HCT116 (cell line): ENCODE data around the gene METTL17. TPM values are rescaled to one million over a fixed set of nuclear protein-coding genes. Genes with fewer than 3 reads are reported as not detected.

Experiments
- ATAC-seq: fragments of 200-7000 bp; cut with Tn5 transposase; 2 replicates; pipeline ENCODE4 v1.9.1; 2020; ENCODE audit warnings: mild to moderate bottlenecking, moderate library complexity
- Bru-seq: library from RNA; stranded (reverse); fragments of 400-500 nt; gene quantifications from one replicate; lab custom pipeline; 2021; lab: Mats Ljungman, UMichigan
- BruChase-seq, 2 experiments: library from RNA; stranded (reverse); fragments of 400-500 nt; gene quantifications; one replicate each; lab custom pipeline; 2021; lab: Mats Ljungman, UMichigan
- BruUV-seq: library from RNA; stranded (reverse); fragments of 400-500 nt; replicated peaks from 2 replicates; lab custom pipeline; 2021; lab: Mats Ljungman, UMichigan
- CTCF ChIA-PET: fragments of 300-600 bp; sonication (Branson Sonifier 250); formaldehyde crosslinking; loops from one replicate; lab custom pipeline; 2021; ENCODE audit warnings: antibody characterized with exemption; lab: Charles Lee
- POLR2A ChIA-PET: fragments of 300-600, 350-600 bp; sonication (Branson Sonifier 250); formaldehyde crosslinking; loops from one replicate; lab custom pipeline; 2021; ENCODE audit warnings: antibody characterized with exemption; lab: Charles Lee
- RAD21 ChIA-PET, 2 experiments: fragments of 300-600 bp; sonication (Branson Sonifier 250); formaldehyde crosslinking; loops; one replicate each; lab custom pipeline; 2023; ENCODE audit warnings: low total read pairs in 2 of 2; ENCODE audit not compliant: uncharacterized antibody in 2 of 2, unreplicated experiment in 2 of 2, low non-redundant PET in 1 of 2; lab: Charles Lee
- DNase-seq: peaks from one replicate; pipeline ENCODE4 v3.0.0-alpha.2; 2010; ENCODE audit warnings: low read depth, low spot score
- H2AFZ ChIP-seq: fragments of 200-600 bp; shearing (Covaris generic), sonication (generic); 2 replicates; pipeline ENCODE4 v1.6.1; 2017; ENCODE audit warnings: low read depth, mixed run types, mixed read lengths, antibody characterized with exemption, low read length; ENCODE audit not compliant: poor library complexity, severe bottlenecking
- H3K27ac ChIP-seq: 2 replicates; pipeline ENCODE4 v1.5.1; 2012; ENCODE audit warnings: low read depth, low read length
- H3K27me3 ChIP-seq: fragments of 200-600 bp; sonication (generic); 2 replicates; pipeline ENCODE4 v1.6.1; 2016; ENCODE audit warnings: mixed run types, low read length, mixed read lengths; ENCODE audit not compliant: insufficient read depth
- H3K36me3 ChIP-seq, 2 experiments: fragments of 200-500 bp in 1 of 2; fragments of 200-600 bp in 1 of 2; sonication (Bioruptor generic) in 1 of 2; sonication (generic) in 1 of 2; 2 replicates each; pipeline versions ENCODE4 v1.5.1 to v1.6.1; 2014 to 2016; ENCODE audit warnings: low read length in 2 of 2, inconsistent platforms in 1 of 2, mixed read lengths in 1 of 2, mixed run types in 1 of 2; ENCODE audit not compliant: insufficient read depth in 2 of 2, control insufficient read depth in 1 of 2
- H3K4me1 ChIP-seq, 2 experiments: fragments of 200-600 bp in 1 of 2; sonication (generic) in 1 of 2; 2 replicates each; pipeline versions ENCODE4 v1.5.1 to v1.6.1; 2012 to 2017; ENCODE audit warnings: low read length in 2 of 2, inconsistent platforms in 1 of 2, mild to moderate bottlenecking in 1 of 2, mixed read lengths in 1 of 2, mixed run types in 1 of 2, moderate library complexity in 1 of 2; ENCODE audit not compliant: insufficient read depth in 2 of 2, control insufficient read depth in 1 of 2
- H3K4me2 ChIP-seq: fragments of 200-600 bp; sonication (generic); 2 replicates; pipeline ENCODE4 v1.6.1; 2017; ENCODE audit warnings: mixed run types, low read length, mixed read lengths
- H3K4me3 ChIP-seq, 2 experiments: fragments of 200-600 bp in 1 of 2; sonication (generic) in 1 of 2; replicated peaks in 1 of 2; 2 replicates each; pipeline ENCODE4 v1.5.1; 2011 to 2016; ENCODE audit warnings: low read length in 2 of 2, control low read depth in 1 of 2, low read depth in 1 of 2, mild to moderate bottlenecking in 1 of 2, mixed read lengths in 1 of 2, mixed run types in 1 of 2
- H3K79me2 ChIP-seq: fragments of 200-600 bp; sonication (generic); 2 replicates; pipeline ENCODE4 v1.6.1; 2017; ENCODE audit warnings: mild to moderate bottlenecking, mixed run types, low read length, moderate library complexity, mixed read lengths; ENCODE audit not compliant: insufficient read depth
- H3K9ac ChIP-seq: fragments of 200-600 bp; sonication (generic); 2 replicates; pipeline ENCODE4 v1.6.1; 2016; ENCODE audit warnings: low read length, mixed read lengths
- H3K9me2 ChIP-seq: fragments of 200-600 bp; sonication (generic), shearing (Covaris generic); 2 replicates; pipeline ENCODE4 v1.6.1; 2017; ENCODE audit warnings: mixed run types, mild to moderate bottlenecking, moderate library complexity; ENCODE audit not compliant: insufficient read depth
- H3K9me3 ChIP-seq, 2 experiments: fragments of 200-500 bp in 1 of 2; fragments of 200-600 bp in 1 of 2; sonication (Bioruptor generic) in 1 of 2; sonication (generic) in 1 of 2; 2 replicates each; pipeline ENCODE4 v1.6.1; 2014 to 2017; ENCODE audit warnings: low read length in 2 of 2, mixed read lengths in 2 of 2, inconsistent platforms in 1 of 2, low read depth in 1 of 2, mild to moderate bottlenecking in 1 of 2, mixed run types in 1 of 2, moderate library complexity in 1 of 2; ENCODE audit not compliant: control insufficient read depth in 1 of 2, insufficient read depth in 1 of 2
- H4K20me1 ChIP-seq: fragments of 200-600 bp; sonication (generic), shearing (Covaris generic); 2 replicates; pipeline ENCODE4 v1.6.1; 2017; ENCODE audit warnings: mixed run types, mild to moderate bottlenecking, moderate library complexity; ENCODE audit not compliant: insufficient read depth
- ATF3 ChIP-seq: IDR thresholded peaks from 2 replicates; pipeline ENCODE4 v1.6.1; 2012
- CBX3 ChIP-seq: IDR thresholded peaks from 2 replicates; pipeline ENCODE4 v1.6.1; 2012; ENCODE audit warnings: low read depth
- EGR1 ChIP-seq: IDR thresholded peaks from 2 replicates; pipeline ENCODE4 v1.6.1; 2012; ENCODE audit warnings: low read depth
- EZH2 ChIP-seq: fragments of 200-600 bp; sonication (generic); IDR thresholded peaks from 2 replicates; pipeline ENCODE4 v1.6.1; 2017; ENCODE audit warnings: antibody characterized with exemption, mixed run types
- FOSL1 ChIP-seq: IDR thresholded peaks from 2 replicates; pipeline ENCODE4 v1.6.1; 2012; ENCODE audit warnings: low read depth
- JUND ChIP-seq: IDR thresholded peaks from 2 replicates; pipeline ENCODE4 v1.6.1; 2012
- RAD21 ChIP-seq: IDR thresholded peaks from 2 replicates; pipeline ENCODE4 v1.6.1; 2012; ENCODE audit warnings: low read depth, mild to moderate bottlenecking
- REST ChIP-seq: IDR thresholded peaks from 2 replicates; pipeline ENCODE4 v1.6.1; 2012; ENCODE audit warnings: low read depth
- SIN3A ChIP-seq: IDR thresholded peaks from 2 replicates; pipeline ENCODE4 v1.6.1; 2012; ENCODE audit warnings: low read depth
- SP1 ChIP-seq: IDR thresholded peaks from 2 replicates; pipeline ENCODE4 v1.6.1; 2012; ENCODE audit warnings: low read depth
- SRF ChIP-seq: IDR thresholded peaks from 2 replicates; pipeline ENCODE4 v1.6.1; 2012; ENCODE audit warnings: low read depth
- TCF7L2 ChIP-seq: IDR thresholded peaks from 2 replicates; pipeline ENCODE4 v1.7.0; 2011; ENCODE audit warnings: borderline replicate concordance, inconsistent platforms; ENCODE audit not compliant: insufficient read depth, insufficient read length; ENCODE audit errors: extremely low read depth
- YY1 ChIP-seq: IDR thresholded peaks from 2 replicates; pipeline ENCODE4 v1.6.1; 2011; ENCODE audit warnings: low read length, low read depth, moderate library complexity, mild to moderate bottlenecking; ENCODE audit not compliant: insufficient replicate concordance; ENCODE audit errors: extremely low read depth
- ZFX ChIP-seq: fragments of 450-650 bp; IDR thresholded peaks from 2 replicates; pipeline ENCODE4 v1.6.1; 2017
- ZNF274 ChIP-seq: fragments of 200-500 bp; sonication (Bioruptor generic); IDR thresholded peaks from 2 replicates; pipeline ENCODE4 v1.6.1; 2014; ENCODE audit warnings: mild to moderate bottlenecking, low read depth, low read length, inconsistent platforms
- intact Hi-C: fragments of 100-400 bp; cut with micrococcal nuclease; formaldehyde crosslinking; loops from 2 replicates; pipeline ENCODE4 v1.10.0; 2022
- long read RNA-seq: library from polyadenylated mRNA; unstranded; transcript quantifications from one replicate; pipeline ENCODE4 v2.0.0, GENCODE V29; 2021; ENCODE audit not compliant: unreplicated experiment
- polyA plus RNA-seq: library from polyadenylated mRNA; unstranded; fragments of >200 nt; gene quantifications from 2 replicates; pipeline ENCODE4 v1.2.1, GENCODE V29; 2012; ENCODE audit warnings: missing spikeins
- total RNA-seq: library from RNA; stranded (reverse); gene quantifications from one replicate; pipeline ENCODE4 v1.2.1, GENCODE V29; 2021; ENCODE audit not compliant: unreplicated experiment
- TF ChIP-seq, protein P1 (sequence below), 3 experiments: fragments of 200-600 bp in 1 of 3; sonication (generic) in 1 of 3; IDR thresholded peaks in 2 of 3; conservative IDR thresholded peaks in 1 of 3; 2 replicates each; pipeline ENCODE4 v1.5.1; 2012 to 2017; ENCODE audit warnings: low read depth in 2 of 3, low read length in 2 of 3, antibody characterized with exemption in 1 of 3, borderline replicate concordance in 1 of 3, control low read depth in 1 of 3, mild to moderate bottlenecking in 1 of 3, mixed read lengths in 1 of 3, mixed run types in 1 of 3, moderate library complexity in 1 of 3; ENCODE audit not compliant: insufficient read depth in 1 of 3
- TF ChIP-seq, protein P2 (sequence below): IDR thresholded peaks from 2 replicates; pipeline ENCODE4 v1.6.1; 2012

The METTL17 gene, protein sequence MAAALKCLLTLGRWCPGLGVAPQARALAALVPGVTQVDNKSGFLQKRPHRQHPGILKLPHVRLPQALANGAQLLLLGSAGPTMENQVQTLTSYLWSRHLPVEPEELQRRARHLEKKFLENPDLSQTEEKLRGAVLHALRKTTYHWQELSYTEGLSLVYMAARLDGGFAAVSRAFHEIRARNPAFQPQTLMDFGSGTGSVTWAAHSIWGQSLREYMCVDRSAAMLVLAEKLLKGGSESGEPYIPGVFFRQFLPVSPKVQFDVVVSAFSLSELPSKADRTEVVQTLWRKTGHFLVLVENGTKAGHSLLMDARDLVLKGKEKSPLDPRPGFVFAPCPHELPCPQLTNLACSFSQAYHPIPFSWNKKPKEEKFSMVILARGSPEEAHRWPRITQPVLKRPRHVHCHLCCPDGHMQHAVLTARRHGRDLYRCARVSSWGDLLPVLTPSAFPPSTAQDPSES
- total RNA-seq (93.5 TPM), Bru-seq, nascent RNA (percentile 85 among the genes with signal in this experiment), BruChase-seq, experiment 1, labeled RNA remaining after a 6-hour chase (percentile 93 among the genes with signal in this experiment), BruChase-seq, experiment 2, labeled RNA remaining after a 2-hour chase (percentile 93 among the genes with signal in this experiment)
- 51.6 and 61.8 TPM in 2 replicates for polyA plus RNA-seq
- long read RNA-seq, transcript METTL17-201 (14 exons, 1,749 nt), result major isoform, 22 of 62 reads
- long read RNA-seq, transcript METTL17-202 (13 exons, 1,586 nt), result minor isoform, 5 of 62 reads
- long read RNA-seq, partial matches to known transcripts, result 2 of 62 reads
- long read RNA-seq, other reads (novel, unspliced or antisense), result 26 of 62 reads

- Histone ChIP-seq H3K36me3 (peaks cover 27 to 28% of the 10 kb centered on the region in 2 experiments; a peak in 3 of 4 replicates), H3K27ac (peak within 1 kb of the TSS; percentile 85), H3K4me1 (peaks cover 15 to 32% of the 10 kb centered on the region in 2 experiments), H2AFZ (no peak within 1 kb of the TSS), H3K9me2 (no peaks in the 10 kb centered on the region), H3K9ac (peak within 1 kb of the TSS; percentile 76), H3K4me2 (peak within 1 kb of the TSS; percentile 80), H3K9me3 (no peaks in the 10 kb centered on the region), H3K4me3 (peak within 1 kb of the TSS; percentile 69 to 87), H4K20me1 (no peaks in the 10 kb centered on the region), H3K79me2 (peaks cover 32% of the 10 kb centered on the region), H3K27me3 (no peaks in the 10 kb centered on the region)
- ATAC-seq (peak; percentile 90), DNase-seq (peak; percentile 93)
- intact Hi-C loops, result loop anchor here (5.0 kb wide), 1 partner anchor 308 kb away; the partner anchor contains the start of gene RNASE4
- ChIA-PET CTCF (interaction anchor here (1.4 to 1.6 kb wide), 2 partner anchors 19 to 25 kb away, joined by 5 to 6 read pairs; no protein-coding TSS in a partner anchor), POLR2A (no interaction called here), RAD21 (no interaction called here)
- BruUV-seq, result TSS peak; percentile 75
- TF ChIP-seq ZFX, result peak; percentile 74
- TF ChIP-seq FOSL1, result no peak
- TF ChIP-seq, protein P1, sequence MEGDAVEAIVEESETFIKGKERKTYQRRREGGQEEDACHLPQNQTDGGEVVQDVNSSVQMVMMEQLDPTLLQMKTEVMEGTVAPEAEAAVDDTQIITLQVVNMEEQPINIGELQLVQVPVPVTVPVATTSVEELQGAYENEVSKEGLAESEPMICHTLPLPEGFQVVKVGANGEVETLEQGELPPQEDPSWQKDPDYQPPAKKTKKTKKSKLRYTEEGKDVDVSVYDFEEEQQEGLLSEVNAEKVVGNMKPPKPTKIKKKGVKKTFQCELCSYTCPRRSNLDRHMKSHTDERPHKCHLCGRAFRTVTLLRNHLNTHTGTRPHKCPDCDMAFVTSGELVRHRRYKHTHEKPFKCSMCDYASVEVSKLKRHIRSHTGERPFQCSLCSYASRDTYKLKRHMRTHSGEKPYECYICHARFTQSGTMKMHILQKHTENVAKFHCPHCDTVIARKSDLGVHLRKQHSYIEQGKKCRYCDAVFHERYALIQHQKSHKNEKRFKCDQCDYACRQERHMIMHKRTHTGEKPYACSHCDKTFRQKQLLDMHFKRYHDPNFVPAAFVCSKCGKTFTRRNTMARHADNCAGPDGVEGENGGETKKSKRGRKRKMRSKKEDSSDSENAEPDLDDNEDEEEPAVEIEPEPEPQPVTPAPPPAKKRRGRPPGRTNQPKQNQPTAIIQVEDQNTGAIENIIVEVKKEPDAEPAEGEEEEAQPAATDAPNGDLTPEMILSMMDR (IDR thresholded peaks at IDR 0.05 in 2 of 3, conservative IDR thresholded peaks at IDR 0.05 in 1 of 3; ENCODE audit: borderline replicate concordance in 1 of 3, insufficient read depth in 1 of 3, low read depth in 2 of 3, low read length in 2 of 3), result peak; percentile 24 to 52 (median 50); a peak in 4 of 6 replicates
- TF ChIP-seq REST, result no peak
- no peak; the same call in 1 of the 2 replicates for TF ChIP-seq SIN3A
- no peak for TF ChIP-seq RAD21
- TF ChIP-seq SP1, result peak; percentile 97
- no peak for TF ChIP-seq JUND
- TF ChIP-seq YY1, result peak; percentile 91
- TF ChIP-seq ZNF274, result no peak
- peak; percentile 65 for TF ChIP-seq TCF7L2
- no peak for TF ChIP-seq SRF
- peak; percentile 50 for TF ChIP-seq EGR1
- TF ChIP-seq ATF3, result no peak
- TF ChIP-seq, protein P2, sequence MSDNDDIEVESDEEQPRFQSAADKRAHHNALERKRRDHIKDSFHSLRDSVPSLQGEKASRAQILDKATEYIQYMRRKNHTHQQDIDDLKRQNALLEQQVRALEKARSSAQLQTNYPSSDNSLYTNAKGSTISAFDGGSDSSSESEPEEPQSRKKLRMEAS, result 0 out of 2 replicates have a peak, but pooled peaks have one; percentile 55
- TF ChIP-seq CBX3, result 0 out of 2 replicates have a peak, but pooled peaks have one; percentile 29
- no peak for TF ChIP-seq EZH2
Observed at GRCh38 chr14:20989787-20990600, at the start of gene METTL17. Gene METTL17, plus strand, starts transcription at chr14:20989980. Its CDS starts 23 bp downstream, at chr14:20990003.
